GM18499 (cell line): ENCODE results near the gene PPM1B.
"Not testable (repeated sequence)": the region's sequence is repeated elsewhere in the genome, so short reads cannot be mapped to it uniquely, and the experiment has no call there.

Experiments
- ATAC-seq: cut with Tn5 transposase; IDR thresholded peaks from one replicate; pipeline ENCODE4 v1.9.1; 2021; ENCODE audit warnings: moderate number of reproducible peaks; ENCODE audit not compliant: insufficient read depth, unreplicated experiment

PPM1B gene

GRCh38 chr2:44168681-44169154 lies at the start of gene PPM1B:
PPM1B (plus strand) TSS chr2:44168875; CDS start chr2:44201200, 32,325 bp downstream.
- ATAC-seq: no peak

- no peak for ATAC-seq
Observed at GRCh38 chr2:44119878-44120277, 48.8 kb upstream of the PPM1B start.

GRCh38 chr2:44120428-44120827 lies 48.2 kb upstream of the PPM1B start:
- ATAC-seq: no peak

DNA sequence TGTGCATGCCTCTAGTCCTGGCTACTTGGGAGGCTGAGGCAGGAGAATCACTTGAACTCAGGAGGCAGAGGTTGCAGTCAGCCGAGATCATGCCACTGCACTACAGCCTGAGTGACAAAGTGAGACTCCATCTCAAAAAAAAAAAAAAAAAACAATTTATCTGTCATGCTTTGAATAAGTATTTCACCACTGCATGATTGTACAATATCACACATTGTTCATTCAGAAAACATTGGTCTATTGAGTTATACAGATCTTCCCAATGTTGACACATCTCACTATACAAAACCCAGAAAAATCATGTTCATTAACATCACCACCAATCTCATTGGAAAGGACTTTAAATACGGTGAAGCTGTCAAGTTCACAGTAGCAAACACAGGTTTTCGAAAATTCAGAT lies 46.8 kb upstream of the PPM1B start:
- ATAC-seq: no peak

DNA sequence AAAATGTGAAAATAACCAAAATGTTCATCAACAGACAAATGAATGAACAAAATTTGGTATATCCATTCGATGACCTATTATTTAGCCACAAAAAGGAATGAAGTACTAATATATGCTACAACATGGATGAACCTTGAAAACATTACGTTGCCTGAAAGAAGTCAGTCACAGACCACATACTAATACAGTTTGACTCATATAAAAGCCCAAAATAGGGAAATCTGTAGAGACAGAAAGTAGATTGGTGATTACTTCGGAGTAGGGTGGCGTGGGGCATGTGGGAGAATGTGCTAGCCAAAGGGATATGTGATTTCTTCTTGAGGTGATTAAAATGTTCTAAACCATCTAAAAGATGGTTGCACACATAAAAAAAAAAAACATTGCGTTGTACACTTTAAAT lies 44.2 kb upstream of the PPM1B start:
- no peak for ATAC-seq

- no peak for ATAC-seq
Observed at GRCh38 chr2:44126106-44126797, 42.4 kb upstream of the PPM1B start.

DNA sequence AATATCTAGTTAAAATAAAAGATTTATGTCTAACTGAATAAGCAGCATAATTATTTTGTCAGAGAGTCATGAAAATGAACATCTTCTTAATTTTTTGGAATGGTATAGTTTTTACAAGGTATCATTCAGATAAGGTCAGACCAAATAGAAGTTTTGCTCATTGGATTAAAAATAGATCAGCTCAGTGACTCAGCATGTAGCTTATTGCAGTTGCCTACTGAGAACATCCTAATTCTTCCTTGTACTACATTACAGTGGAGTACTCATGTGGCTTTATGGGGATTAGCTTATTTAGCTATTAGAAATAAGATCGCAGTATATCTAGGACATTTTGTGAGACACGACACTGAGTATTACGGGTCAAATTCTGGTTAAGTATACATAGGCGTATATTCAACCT lies 38.2 kb upstream of the PPM1B start:
- no peak for ATAC-seq

DNA sequence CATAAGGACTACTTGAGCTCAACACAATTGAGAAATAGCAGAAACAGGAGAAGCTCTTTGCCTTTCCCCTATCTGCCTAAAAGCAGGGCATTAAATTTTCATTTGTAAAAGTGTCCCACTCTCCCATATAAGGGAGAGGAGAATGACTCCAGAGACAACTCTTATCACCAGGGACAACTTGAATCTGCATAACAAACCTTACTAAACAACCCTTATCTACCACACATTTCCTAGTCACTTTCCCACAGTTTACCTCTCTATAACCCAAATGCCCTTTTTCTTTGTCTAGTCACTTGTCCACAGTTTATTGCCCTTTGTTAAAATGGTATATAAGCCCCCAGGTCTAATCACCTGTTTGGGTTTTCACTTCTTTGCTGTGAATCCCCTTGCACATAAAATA lies 37.5 kb upstream of the PPM1B start:
- ATAC-seq: no peak

DNA sequence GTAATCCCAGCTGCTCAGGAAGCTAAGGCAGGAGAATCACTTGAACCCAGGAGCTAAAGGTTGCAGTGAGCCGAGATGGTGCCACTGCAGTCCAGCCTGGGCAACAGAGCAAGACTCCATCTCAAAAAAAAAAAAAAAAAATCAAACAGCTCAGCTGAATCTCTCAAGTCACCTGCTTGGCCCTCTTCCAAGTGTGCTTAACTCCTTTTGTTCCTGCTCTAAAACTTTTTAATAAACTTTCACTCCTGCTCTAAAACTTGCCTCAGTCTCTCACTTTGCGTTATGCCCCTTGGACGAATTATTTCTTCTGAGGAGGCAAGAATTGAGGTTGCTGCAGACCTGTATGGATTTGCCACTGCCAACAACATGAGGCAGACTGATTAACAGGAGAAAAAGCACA lies 35.1 kb upstream of the PPM1B start:
- ATAC-seq: not testable (repeated sequence)

- no peak for ATAC-seq
Observed at GRCh38 chr2:44134848-44135247, 33.8 kb upstream of the PPM1B start.

- no peak for ATAC-seq
Observed at GRCh38 chr2:44135296-44135695, 33.4 kb upstream of the PPM1B start.

GRCh38 chr2:44135771-44136170 lies 32.9 kb upstream of the PPM1B start:
- no peak for ATAC-seq

DNA sequence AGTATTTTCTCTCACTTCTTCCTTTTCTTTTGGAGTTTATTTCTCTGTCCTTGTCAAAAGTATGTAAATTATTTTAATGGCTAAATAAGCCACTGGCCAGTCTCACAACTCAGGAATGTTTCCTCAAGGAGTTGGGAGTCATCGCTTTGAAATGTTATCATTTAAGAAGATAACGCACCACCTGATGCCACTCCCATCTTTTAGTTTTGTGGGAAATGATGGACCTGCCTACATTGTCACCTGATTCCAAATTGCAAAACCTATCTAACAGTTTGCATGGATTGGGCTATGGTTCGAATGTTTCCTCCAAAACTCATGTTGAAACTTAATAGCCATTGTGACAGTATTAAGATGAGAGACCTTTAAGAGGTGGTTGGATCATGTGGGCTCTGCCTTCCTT lies 32.4 kb upstream of the PPM1B start:
- ATAC-seq: no peak

- no peak for ATAC-seq
Observed at GRCh38 chr2:44137048-44137447, 31.6 kb upstream of the PPM1B start.

DNA sequence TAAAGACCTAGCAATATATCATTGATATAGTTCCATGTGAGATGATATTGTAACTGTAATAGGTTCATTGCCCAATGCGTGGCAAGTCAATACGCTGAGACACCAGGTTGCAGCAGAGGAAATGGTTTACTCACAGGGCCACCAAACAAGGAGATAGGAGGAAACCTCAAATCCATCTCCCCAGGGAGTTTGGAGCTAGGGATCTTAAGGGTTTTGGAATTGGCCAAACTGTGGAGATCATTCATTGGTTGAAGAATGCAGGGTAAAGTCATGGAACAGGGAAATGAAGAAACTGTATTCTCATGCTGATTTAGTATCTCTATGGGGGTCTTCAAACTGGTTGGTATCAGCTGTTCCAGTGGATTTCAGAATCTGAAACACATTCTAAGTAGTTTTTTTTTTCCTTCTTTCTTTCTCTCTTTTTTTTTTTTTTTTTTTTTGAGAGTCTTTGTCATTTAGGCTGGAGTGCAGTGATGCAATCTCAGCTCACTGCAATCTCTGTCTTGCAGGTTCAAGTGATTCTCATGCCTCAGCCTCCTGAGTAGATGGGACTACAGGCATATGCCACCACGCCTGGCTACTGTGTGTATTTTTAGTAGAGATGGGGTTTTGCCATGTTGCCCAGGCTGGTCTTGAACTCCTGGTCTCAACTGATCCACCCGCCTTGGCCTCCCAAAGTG lies 30.7 kb upstream of the PPM1B start:
- no peak for ATAC-seq

GRCh38 chr2:44139741-44140140 lies 28.9 kb upstream of the PPM1B start:
- ATAC-seq: no peak

GRCh38 chr2:44142306-44142705 lies 26.4 kb upstream of the PPM1B start:
- no peak for ATAC-seq

DNA sequence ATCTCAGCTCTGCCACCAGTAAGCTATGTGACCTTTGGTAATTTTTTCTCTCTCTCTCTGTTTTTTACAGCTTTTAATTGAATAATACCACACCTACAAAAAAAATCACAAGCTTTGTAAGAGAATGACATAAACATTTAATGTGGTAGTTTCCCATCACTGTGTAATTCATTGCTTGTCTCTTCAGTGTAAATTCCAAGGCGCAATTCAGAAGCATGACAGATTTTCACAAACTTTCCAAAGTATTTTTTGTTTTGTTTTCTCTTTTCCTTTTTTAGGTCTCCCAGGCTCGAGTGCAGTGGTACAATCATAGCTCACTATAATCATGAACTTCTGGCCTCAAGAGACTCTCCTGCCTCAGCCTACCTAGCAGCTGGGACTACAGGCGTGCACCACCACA lies 25.0 kb upstream of the PPM1B start:
- no peak for ATAC-seq

DNA sequence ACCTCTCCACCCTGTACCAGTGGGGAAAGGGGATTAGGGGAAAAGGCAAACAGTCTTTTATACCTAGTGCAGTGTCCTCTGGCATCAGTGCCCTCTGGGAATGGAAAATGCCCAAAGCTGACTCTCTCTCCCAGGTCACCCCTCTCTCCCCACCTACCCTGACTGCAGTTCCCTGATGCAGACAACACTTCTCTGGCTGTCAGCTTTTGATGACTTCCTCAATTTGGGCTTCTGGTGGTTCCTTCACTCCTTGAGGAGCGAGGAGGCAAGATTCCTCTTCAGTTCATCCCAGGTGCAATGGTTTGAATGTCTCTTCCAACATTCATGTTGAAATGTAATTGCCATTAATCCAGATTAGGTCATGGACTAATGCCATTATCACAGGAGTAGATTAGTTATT lies 19.7 kb upstream of the PPM1B start:
- ATAC-seq: no peak

- ATAC-seq: no peak
Observed at GRCh38 chr2:44150473-44150872, 18.2 kb upstream of the PPM1B start.

GRCh38 chr2:44152865-44153669 lies 15.6 kb upstream of the PPM1B start:
- ATAC-seq: no peak
